Thyroid gland (tissue), 4 donors: ENCODE results near the gene CUL2. TPM values are rescaled to one million over a fixed set of nuclear protein-coding genes. Genes with fewer than 3 reads are reported as not detected.

Experiments used
- DNase-seq, 2 donors: peaks; one replicate each; pipeline ENCODE4 v3.0.0-alpha.2; 2019
- H3K27ac ChIP-seq, 3 donors: fragments of 200-600 bp; sonication (generic); 1 replicate in 2 of 3; 2 replicates in 1 of 3; pipeline ENCODE4 v1.5.1; 2016 to 2019; ENCODE audit warnings: mild to moderate bottlenecking in 1 of 3, moderate library complexity in 1 of 3
- H3K27me3 ChIP-seq: fragments of 200-600 bp; sonication (generic); one replicate; pipeline ENCODE4 v1.5.1; 2019
- H3K36me3 ChIP-seq, 2 donors: fragments of 200-600 bp; sonication (generic); one replicate each; pipeline ENCODE4 v1.5.1; 2016 to 2019
- H3K4me1 ChIP-seq, 2 donors: fragments of 200-600 bp; sonication (generic); one replicate each; pipeline ENCODE4 v1.5.1; 2017 to 2019
- H3K4me3 ChIP-seq, 3 donors: fragments of 200-600 bp; sonication (generic); replicated peaks in 1 of 3; 1 replicate in 2 of 3; 2 replicates in 1 of 3; pipeline ENCODE4 v1.5.1; 2016; ENCODE audit warnings: mild to moderate bottlenecking in 1 of 3
- H3K9me3 ChIP-seq: fragments of 200-600 bp; sonication (generic); one replicate; pipeline ENCODE4 v1.5.1; 2017
- CTCF ChIP-seq, 6 experiments: fragments of 200-600 bp in 3 of 6; fragments of 450-650 bp in 3 of 6; sonication (generic) in 3 of 6; IDR thresholded peaks; one replicate each; pipeline ENCODE4 v1.5.1; 2016 to 2019; ENCODE audit warnings: antibody characterized with exemption in 6 of 6, mild to moderate bottlenecking in 2 of 6, inconsistent platforms in 1 of 6, moderate library complexity in 1 of 6
- POLR2A ChIP-seq, 2 donors: fragments of 450-650 bp; IDR thresholded peaks; one replicate each; pipeline ENCODE4 v1.6.1; 2017; ENCODE audit warnings: antibody characterized with exemption in 2 of 2, mild to moderate bottlenecking in 2 of 2, moderate library complexity in 1 of 2
- WGBS, 2 donors: methylation state at CpG; one replicate each; pipeline ENCODE4 v1.1.5; 2017; 5-methylcytosine and 5-hydroxymethylcytosine counted together
- intact Hi-C: fragments of 100-400 bp; cut with DNase I; formaldehyde crosslinking; loops from one replicate; pipeline ENCODE4 v1.15.1; 2023
- total RNA-seq, 4 donors: library from RNA; depleted of rRNA; stranded (reverse); fragments of >200 nt; gene quantifications; one replicate each; pipeline ENCODE4 v1.2.3, GENCODE V29; 2016

The CUL2 gene
- total RNA-seq, 4 donors from 2014 or later: 16.5 to 19.0 (median 18.2) TPM

- peaks cover 0 to 10% of the 10 kb centered on the region in 2 donors for H3K36me3 ChIP-seq
- no peaks in the 10 kb centered on the region for H3K4me1 ChIP-seq
- intact Hi-C loops: no loop called here
- H3K27me3 ChIP-seq: no peaks in the 10 kb centered on the region
- no peaks in the 10 kb centered on the region for H3K9me3 ChIP-seq
- no peak overlapping the region for H3K27ac ChIP-seq
- TF ChIP-seq POLR2A (IDR thresholded peaks at IDR 0.05) (no peak), CTCF (IDR thresholded peaks at IDR 0.05) (no peak)
- no peak for DNase-seq
- 91 to 96% methylated on average over 7 of the region's 7 CpGs for WGBS, 2 donors
- H3K4me3 ChIP-seq: no peak overlapping the region
These were observed 78.4 kb downstream of the CUL2 start for GRCh38 chr10:35011771-35012191.

DNA sequence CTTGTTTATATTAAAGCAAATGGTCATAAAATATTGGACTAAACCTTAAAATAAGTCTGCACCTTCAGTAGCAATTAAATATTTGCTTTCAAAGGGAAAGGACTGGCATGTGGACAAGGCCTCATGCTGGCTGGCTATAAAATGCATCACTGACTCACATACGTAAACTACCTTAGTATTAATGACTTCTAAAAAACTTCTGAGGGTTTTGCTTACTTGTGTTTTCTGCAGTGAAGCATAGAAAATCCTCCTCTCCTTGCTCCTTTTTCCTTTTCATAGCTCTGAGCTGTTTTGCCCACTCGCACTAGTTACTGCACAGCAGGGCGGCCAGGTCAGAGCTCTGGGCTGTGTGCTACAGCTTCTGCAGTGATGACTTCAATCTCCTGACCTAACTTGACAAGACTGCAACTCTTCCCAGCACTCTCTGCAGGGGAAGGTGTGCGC lies 82.3 kb downstream of the CUL2 start:
- intact Hi-C loops: no loop called here
- peaks cover 0 to 7% of the 10 kb centered on the region in 2 donors for H3K36me3 ChIP-seq

DNA sequence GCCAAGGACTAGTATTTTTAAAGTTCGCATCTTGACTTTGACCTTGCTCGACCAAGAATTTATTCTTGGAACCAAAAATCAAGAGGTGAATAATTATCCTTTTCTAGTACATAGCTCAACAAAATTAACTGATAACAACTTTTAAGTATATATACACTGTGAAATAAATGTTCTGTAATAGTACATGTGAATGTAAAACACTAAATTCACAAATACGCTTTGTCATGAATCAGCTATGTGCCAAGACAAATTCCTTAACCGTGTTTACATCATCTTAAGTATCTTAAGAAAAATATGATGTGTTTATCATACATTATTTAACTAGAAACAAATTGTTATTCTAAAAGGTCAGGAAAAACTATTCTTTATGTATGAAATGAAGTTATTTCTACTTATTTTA lies 83.3 kb downstream of the CUL2 start:
- no peak overlapping the region for H3K4me3 ChIP-seq
- intact Hi-C loops: no loop called here
- DNase-seq: no peak
- H3K9me3 ChIP-seq: no peaks in the 10 kb centered on the region
- peaks cover 0 to 5% of the 10 kb centered on the region in 2 donors for H3K36me3 ChIP-seq
- no peaks in the 10 kb centered on the region for H3K27me3 ChIP-seq
- 92% methylated on average over 4 of the region's 4 CpGs for WGBS, 2 donors
- TF ChIP-seq POLR2A (IDR thresholded peaks at IDR 0.05): no peak
- no peak for TF ChIP-seq CTCF (IDR thresholded peaks at IDR 0.05)
- no peak overlapping the region for H3K27ac ChIP-seq
- no peaks in the 10 kb centered on the region for H3K4me1 ChIP-seq

More for the DNA sequence above, 82.3 kb downstream of the CUL2 start:
- TF ChIP-seq CTCF (IDR thresholded peaks at IDR 0.05) (no peak), POLR2A (IDR thresholded peaks at IDR 0.05) (no peak)
- H3K27me3 ChIP-seq: no peaks in the 10 kb centered on the region
- H3K27ac ChIP-seq: no peak overlapping the region
- no peak for DNase-seq
- H3K9me3 ChIP-seq: no peaks in the 10 kb centered on the region
- no peak overlapping the region for H3K4me3 ChIP-seq
- no peaks in the 10 kb centered on the region for H3K4me1 ChIP-seq
- 65 to 84% methylated on average over 4 of the region's 4 CpGs for WGBS, 2 donors

GRCh38 chr10:35005868-35006267 lies 84.3 kb downstream of the CUL2 start:
- Histone ChIP-seq H3K9me3 (no peaks in the 10 kb centered on the region), H3K36me3 (no peaks in the 10 kb centered on the region), H3K27ac (no peak overlapping the region), H3K4me1 (no peaks in the 10 kb centered on the region), H3K4me3 (no peak overlapping the region), H3K27me3 (no peaks in the 10 kb centered on the region)
- no peak for DNase-seq
- intact Hi-C loops: no loop called here
- WGBS, 2 donors: 87 to 91% methylated on average over 8 of the region's 8 CpGs
- no peak for TF ChIP-seq CTCF (IDR thresholded peaks at IDR 0.05)
- no peak for TF ChIP-seq POLR2A (IDR thresholded peaks at IDR 0.05)

DNA sequence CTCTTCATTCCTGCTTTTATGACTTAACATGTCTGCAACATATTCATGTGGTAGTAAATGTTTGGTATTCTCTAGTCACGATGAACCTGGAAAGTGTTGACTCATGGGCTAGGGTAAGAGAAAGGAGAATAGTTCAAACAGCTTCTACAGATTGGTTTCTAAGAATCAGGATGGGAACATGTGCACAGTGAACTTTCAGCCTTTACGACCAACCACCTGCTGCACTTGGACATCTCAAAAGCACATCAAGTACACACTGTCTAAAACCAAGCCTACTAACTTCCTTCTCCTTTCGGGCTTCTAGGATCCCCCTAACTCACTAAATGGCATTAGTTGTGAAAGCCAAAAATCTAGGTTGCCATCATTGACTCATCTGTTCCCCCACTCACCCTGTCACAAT lies 85.5 kb downstream of the CUL2 start:
- Histone ChIP-seq H3K27me3 (no peaks in the 10 kb centered on the region), H3K4me1 (no peaks in the 10 kb centered on the region), H3K9me3 (no peaks in the 10 kb centered on the region), H3K36me3 (no peaks in the 10 kb centered on the region), H3K27ac (no peak overlapping the region), H3K4me3 (no peak overlapping the region)
- 98 to 99% methylated on average over 3 of the region's 3 CpGs for WGBS, 2 donors
- intact Hi-C loops: no loop called here
- TF ChIP-seq POLR2A (IDR thresholded peaks at IDR 0.05): no peak
- no peak for TF ChIP-seq CTCF (IDR thresholded peaks at IDR 0.05)
- DNase-seq: no peak
